Activated naive CD8-positive, alpha-beta T cell treated with anti-CD3 and anti-CD28 coated beads for 36 hours (primary cell): Measurements from ENCODE around the gene SLC35E1. TPM values are rescaled to one million over a fixed set of nuclear protein-coding genes. Genes with fewer than 3 reads are reported as not detected.

Experiments
- DNase-seq: peaks from one replicate; pipeline ENCODE4 v3.0.0; 2021
- H3K27ac Mint-ChIP-seq: one replicate; pipeline ENCODE4 v1.8.0; 2022; ENCODE audit warnings: mild to moderate bottlenecking, moderate library complexity, mixed read lengths
- H3K27me3 Mint-ChIP-seq: one replicate; pipeline ENCODE4 v1.8.0; 2022; ENCODE audit warnings: mild to moderate bottlenecking, mixed read lengths
- H3K36me3 Mint-ChIP-seq: one replicate; pipeline ENCODE4 v1.8.0; 2021; ENCODE audit warnings: mild to moderate bottlenecking, mixed read lengths
- H3K4me1 Mint-ChIP-seq: one replicate; pipeline ENCODE4 v1.8.0; 2021; ENCODE audit warnings: mixed read lengths
- H3K4me3 Mint-ChIP-seq: one replicate; pipeline ENCODE4 v1.8.0; 2022; ENCODE audit warnings: mild to moderate bottlenecking, moderate library complexity, mixed read lengths
- H3K9me3 Mint-ChIP-seq: one replicate; pipeline ENCODE4 v1.8.0; 2022; ENCODE audit warnings: mixed read lengths
- total RNA-seq, 2 experiments: library from RNA; stranded (reverse); gene quantifications; one replicate each; pipeline ENCODE4 v1.2.3, GENCODE V29; 2021

SLC35E1 gene
- total RNA-seq, 2 experiments from 2014 or later = 46.7 TPM

- Mint-ChIP-seq H3K4me3 (no peak overlapping the region), H3K9me3 (no peaks in the 10 kb centered on the region), H3K27me3 (no peaks in the 10 kb centered on the region), H3K27ac (no peak overlapping the region), H3K36me3 (peaks cover 33% of the 10 kb centered on the region), H3K4me1 (no peaks in the 10 kb centered on the region)
- no peak for DNase-seq
These were observed 40.9 kb downstream of the SLC35E1 start for GRCh38 chr19:16531380-16531669.

GRCh38 chr19:16530540-16531379, 41.5 kb downstream of the SLC35E1 start:
- no peak for DNase-seq
- no peak overlapping the region for H3K4me3 Mint-ChIP-seq
- no peaks in the 10 kb centered on the region for H3K4me1 Mint-ChIP-seq
- H3K27ac Mint-ChIP-seq = no peak overlapping the region
- H3K9me3 Mint-ChIP-seq = no peaks in the 10 kb centered on the region
- no peaks in the 10 kb centered on the region for H3K27me3 Mint-ChIP-seq
- peaks cover 30% of the 10 kb centered on the region for H3K36me3 Mint-ChIP-seq

GRCh38 chr19:16529466-16530144, 42.6 kb downstream of the SLC35E1 start:
- H3K36me3 Mint-ChIP-seq = peaks cover 27% of the 10 kb centered on the region
- no peak overlapping the region for H3K27ac Mint-ChIP-seq
- no peak for DNase-seq
- H3K9me3 Mint-ChIP-seq = no peaks in the 10 kb centered on the region
- no peaks in the 10 kb centered on the region for H3K27me3 Mint-ChIP-seq
- H3K4me1 Mint-ChIP-seq = no peaks in the 10 kb centered on the region
- no peak overlapping the region for H3K4me3 Mint-ChIP-seq

DNA sequence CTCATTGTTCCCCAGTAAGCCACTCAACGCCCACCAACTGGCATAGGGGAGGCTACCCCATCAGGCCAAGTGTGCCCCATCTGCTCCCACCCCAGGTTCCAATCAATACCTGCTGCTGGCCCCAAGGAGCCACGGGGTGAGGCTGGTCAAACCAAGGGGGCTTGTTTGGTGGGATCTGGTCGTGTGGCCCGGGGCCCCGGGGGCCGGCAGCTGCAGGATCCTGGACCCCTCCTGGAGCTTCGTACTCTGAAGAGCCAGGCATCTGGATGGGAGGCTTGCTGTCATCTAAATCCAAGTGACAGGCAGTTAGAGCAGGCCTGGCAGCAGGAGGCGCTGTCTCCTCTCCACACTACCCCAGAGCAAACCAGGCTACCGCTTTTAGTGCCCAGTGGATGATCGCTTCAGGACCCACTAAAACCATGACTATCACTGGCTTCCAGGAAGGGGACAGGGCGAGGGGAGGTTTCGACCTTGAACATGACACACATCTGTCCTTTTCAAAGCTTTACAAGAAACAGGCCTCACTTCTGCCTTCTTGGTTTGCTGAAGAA, 44.2 kb downstream of the SLC35E1 start:
- H3K4me3 Mint-ChIP-seq = no peak overlapping the region
- peaks cover 29% of the 10 kb centered on the region for H3K36me3 Mint-ChIP-seq
- peak overlapping the region; percentile 72 for H3K27ac Mint-ChIP-seq
- no peaks in the 10 kb centered on the region for H3K4me1 Mint-ChIP-seq
- no peaks in the 10 kb centered on the region for H3K27me3 Mint-ChIP-seq
- no peaks in the 10 kb centered on the region for H3K9me3 Mint-ChIP-seq
- DNase-seq = peak; percentile 24

DNA sequence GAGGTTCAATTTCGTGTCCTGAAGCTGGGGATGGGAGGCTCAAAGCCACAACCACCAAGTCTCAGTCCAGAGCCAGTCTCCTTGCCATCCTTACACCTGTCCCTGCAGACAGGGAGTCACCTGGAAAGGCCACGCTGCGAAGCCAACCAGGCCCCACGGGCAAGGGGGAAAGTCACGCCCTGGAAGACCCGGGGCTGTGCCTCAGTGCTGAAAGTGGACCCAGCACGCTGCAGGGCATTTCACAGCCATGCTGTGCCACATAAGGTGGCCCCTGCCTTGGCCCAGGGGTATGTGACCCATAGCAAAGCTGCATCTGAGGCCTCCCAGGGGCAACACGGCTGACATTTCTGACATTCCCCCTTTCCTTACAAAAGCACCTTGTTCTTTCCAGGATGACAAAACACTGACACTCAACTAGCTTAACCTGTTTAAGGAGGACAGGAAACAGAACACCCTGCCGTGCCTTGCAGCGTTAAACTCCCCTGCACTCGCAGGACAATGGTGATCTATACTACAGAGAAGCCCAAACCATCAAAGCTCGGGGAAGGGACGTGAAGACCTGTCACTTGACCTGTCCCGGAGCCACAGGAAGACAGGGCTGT, 44.8 kb downstream of the SLC35E1 start:
- Mint-ChIP-seq H3K36me3 (peaks cover 29% of the 10 kb centered on the region), H3K4me1 (no peaks in the 10 kb centered on the region), H3K9me3 (no peaks in the 10 kb centered on the region), H3K4me3 (no peak overlapping the region), H3K27ac (peak overlapping the region; percentile 5), H3K27me3 (no peaks in the 10 kb centered on the region)
- no peak for DNase-seq

DNA sequence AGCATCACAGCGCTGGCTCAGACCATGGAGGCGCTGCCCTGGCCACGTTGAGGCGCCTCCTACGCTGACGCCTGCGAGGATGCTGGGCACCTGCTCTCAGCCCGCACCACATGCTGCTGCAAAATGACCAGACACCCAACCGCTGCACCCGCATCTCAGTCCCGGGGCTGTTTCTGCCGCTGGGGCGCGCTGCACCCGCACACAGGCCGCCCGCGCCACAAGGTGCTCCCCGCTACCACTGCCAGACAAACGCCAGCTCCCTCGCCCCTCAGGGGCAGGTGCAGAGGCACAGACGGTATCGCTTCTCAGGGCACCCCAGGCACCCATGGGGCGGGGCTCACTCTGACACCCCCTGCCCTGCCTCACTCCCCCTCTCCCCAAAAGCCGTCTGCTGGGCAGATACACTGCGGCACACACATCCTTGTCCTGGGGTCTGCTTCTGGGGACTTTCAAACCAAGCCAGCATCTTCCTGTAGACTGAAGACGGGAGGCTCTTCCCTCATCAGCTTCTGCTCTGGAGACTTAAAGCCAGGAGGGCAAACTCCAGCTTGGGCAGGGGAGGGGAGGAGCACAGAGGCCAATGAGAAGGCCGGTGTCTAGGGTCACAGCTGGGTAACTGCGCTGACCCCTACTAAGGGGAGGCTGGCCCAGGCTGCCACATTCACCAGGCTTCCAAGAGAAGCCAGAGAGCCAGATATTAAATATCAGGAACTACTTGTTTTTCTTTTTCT, 46.3 kb downstream of the SLC35E1 start:
- Mint-ChIP-seq H3K27me3 (no peaks in the 10 kb centered on the region), H3K4me1 (no peaks in the 10 kb centered on the region), H3K36me3 (peaks cover 26% of the 10 kb centered on the region), H3K4me3 (no peak overlapping the region), H3K9me3 (no peaks in the 10 kb centered on the region), H3K27ac (no peak overlapping the region)
- no peak for DNase-seq

DNA sequence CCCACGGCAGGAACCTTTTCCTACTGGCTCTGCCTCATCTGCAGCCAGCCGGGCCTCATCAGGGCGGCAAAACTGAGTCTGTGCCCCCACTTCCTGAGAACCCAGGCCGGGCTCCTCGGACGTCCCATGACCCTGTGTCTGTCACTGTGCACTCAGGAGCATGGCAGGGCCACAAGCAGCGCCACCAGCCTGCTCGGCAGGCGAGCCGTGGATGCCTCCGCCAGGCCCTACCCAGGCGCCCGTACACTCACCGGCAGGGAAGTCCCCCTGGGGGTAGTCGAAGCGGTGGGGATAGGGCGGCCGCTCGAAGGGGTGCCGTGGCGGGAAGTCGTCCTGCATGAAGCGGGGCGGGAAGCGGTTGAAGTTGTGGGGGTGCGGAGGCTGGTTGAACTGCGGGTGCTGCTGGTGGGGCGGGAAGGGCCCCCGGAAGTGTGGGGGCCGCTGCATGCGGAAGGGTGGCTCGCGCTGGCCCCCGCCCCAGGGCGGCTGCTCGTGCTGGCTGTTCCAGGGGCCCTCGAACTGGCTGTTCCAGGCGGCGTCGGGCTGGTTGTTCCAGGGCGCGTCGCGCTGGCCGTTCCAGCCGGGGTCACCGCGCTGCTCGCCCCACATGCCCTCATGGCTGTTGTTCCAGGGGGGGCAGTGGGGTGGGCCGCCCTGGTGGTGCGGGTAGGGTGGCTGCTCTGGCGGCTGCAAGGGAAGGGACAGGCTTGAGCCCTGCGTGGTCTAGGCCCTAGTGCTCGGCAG, 47.1 kb downstream of the SLC35E1 start:
- H3K36me3 Mint-ChIP-seq = peaks cover 28% of the 10 kb centered on the region
- H3K4me1 Mint-ChIP-seq = no peaks in the 10 kb centered on the region
- no peaks in the 10 kb centered on the region for H3K9me3 Mint-ChIP-seq
- no peak for DNase-seq
- no peaks in the 10 kb centered on the region for H3K27me3 Mint-ChIP-seq
- no peak overlapping the region for H3K4me3 Mint-ChIP-seq
- H3K27ac Mint-ChIP-seq = no peak overlapping the region

- Mint-ChIP-seq H3K4me1 (no peaks in the 10 kb centered on the region), H3K9me3 (no peaks in the 10 kb centered on the region), H3K36me3 (peaks cover 30% of the 10 kb centered on the region), H3K27ac (no peak overlapping the region), H3K27me3 (no peaks in the 10 kb centered on the region), H3K4me3 (no peak overlapping the region)
- DNase-seq = no peak
These were observed 49.4 kb downstream of the SLC35E1 start for GRCh38 chr19:16522559-16523377.

DNA sequence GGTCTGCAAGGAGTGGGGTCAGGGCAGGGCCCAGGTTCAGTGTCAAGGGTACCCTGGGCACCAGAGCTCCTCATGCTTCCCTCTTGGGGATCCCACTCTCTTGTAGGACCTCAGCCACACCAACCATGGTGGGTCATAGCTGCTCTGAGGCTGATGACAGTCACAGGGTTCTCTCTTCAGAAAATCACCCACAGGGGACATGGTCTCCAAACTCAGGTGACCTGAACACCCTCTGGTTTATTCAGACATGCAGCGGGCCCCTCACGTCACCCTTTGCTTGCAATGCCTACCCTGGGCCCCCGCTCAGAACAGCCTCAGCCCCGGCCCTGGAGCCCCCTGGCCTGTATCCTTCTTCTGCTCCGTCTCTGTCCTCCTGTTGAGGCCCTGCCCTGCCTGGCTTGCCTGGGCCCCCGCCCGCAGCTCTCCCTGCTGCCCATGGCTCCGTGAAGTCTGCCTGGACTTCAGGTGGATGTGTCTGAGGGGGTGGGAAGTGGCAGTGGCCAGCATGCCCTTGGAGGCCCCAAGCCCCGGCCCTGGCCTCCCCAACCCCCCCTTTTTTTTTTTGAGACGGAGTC, 50.4 kb downstream of the SLC35E1 start:
- DNase-seq = no peak
- Mint-ChIP-seq H3K27me3 (no peaks in the 10 kb centered on the region), H3K27ac (no peak overlapping the region), H3K4me1 (no peaks in the 10 kb centered on the region), H3K4me3 (no peak overlapping the region), H3K9me3 (no peaks in the 10 kb centered on the region), H3K36me3 (peaks cover 26% of the 10 kb centered on the region)

DNA sequence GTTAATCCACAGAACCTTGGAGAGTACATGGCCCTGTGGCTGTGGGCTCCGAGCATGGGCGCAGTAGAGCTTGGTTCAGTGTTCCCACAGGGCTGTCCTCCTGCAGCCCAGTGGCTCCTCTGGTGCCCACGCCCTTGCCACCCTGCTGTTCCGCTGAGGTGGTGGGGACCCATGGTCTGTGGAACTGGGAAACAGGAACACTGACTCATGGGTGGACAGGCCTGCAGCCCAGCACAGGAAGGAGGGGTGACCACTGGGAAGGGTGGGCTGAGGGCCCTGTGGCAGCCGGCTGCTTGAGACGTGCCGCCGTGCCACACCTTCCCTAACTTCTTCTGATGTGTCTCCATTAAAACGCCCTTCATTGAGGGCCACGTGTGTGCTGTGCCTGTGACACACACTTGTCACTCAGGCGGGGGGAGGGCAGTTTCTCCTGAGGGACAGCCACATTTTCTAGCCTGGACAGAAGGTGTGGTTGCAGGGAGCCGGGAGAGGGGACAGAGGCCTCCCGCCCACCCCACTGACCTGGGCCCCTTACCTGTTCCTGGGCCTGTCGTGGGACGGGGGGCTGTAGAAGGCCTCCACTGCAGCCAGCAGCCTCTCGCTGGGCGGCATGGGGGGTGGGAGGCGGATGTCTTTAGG, 51.1 kb downstream of the SLC35E1 start:
- no peak for DNase-seq
- H3K9me3 Mint-ChIP-seq = no peaks in the 10 kb centered on the region
- H3K27ac Mint-ChIP-seq = no peak overlapping the region
- H3K36me3 Mint-ChIP-seq = peaks cover 26% of the 10 kb centered on the region
- H3K4me1 Mint-ChIP-seq = no peaks in the 10 kb centered on the region
- H3K27me3 Mint-ChIP-seq = no peaks in the 10 kb centered on the region
- no peak overlapping the region for H3K4me3 Mint-ChIP-seq

DNA sequence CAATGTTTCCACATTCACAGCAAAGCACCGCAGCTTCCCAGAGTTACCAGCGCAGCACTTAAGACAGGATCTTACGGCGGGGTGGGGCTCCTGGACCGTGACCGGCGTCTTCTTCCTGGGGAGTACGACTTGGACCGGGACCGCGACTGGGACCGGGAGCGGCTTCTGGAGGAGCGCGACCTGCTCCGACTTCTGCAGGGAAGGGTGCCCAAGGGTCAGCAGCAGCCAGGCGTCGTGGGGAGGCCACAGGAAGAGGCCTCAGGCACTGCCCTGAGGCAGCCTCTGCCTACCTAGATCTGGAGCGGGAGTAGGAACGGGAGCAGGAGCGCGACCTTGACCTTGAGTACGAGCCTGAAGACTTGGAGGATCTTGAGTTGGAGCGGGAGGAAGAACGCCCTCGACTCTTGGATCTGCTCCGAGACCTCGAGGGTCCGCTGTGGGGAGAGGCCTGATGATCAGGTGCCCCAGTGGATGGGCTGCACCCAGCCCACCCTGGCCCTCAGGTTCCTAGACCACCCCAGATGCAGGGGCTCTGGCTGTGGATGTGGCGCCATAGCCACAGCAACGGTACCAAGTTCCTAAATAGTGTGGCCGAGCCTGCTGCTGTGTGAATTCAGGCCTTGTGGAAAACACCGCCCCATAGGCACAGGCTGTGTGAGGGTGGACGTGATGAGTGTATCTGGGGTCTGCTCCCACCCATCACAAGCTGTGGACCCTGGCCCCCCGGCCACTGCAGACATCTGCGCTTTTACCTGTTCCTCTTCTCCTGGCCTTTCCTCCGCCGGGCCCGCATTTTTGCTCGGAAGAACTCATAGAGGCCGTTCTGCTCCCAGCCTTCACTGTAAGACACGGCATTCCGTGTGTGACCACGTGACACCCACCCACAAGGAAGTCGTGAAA, 51.9 kb downstream of the SLC35E1 start:
- Mint-ChIP-seq H3K27ac (no peak overlapping the region), H3K9me3 (no peaks in the 10 kb centered on the region), H3K36me3 (peaks cover 26% of the 10 kb centered on the region), H3K4me1 (no peaks in the 10 kb centered on the region), H3K4me3 (no peak overlapping the region), H3K27me3 (no peaks in the 10 kb centered on the region)
- no peak for DNase-seq

DNA sequence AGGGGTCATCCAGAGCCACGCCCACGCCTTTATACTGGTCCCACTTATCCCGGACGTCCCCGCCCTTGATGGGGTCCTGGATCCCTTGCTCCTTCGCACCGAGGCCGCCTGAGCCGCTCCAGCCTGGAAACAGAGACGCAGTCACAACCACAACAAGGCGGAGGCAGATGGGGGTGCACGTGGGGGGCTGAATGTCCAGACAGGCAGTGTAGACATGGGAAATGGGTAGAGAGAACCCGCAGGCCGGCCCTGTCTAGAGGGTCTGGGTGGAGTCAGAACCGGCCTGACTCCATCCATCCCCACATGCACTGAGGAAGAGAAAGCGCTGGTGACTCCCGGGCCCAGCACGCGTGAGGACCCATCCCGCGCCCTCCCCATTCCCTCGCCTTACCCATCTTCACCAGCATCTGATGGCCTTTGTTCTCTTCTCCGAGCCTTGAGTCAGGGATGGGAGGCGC, 53.0 kb downstream of the SLC35E1 start:
- H3K9me3 Mint-ChIP-seq = no peaks in the 10 kb centered on the region
- no peak for DNase-seq
- no peak overlapping the region for H3K27ac Mint-ChIP-seq
- no peaks in the 10 kb centered on the region for H3K27me3 Mint-ChIP-seq
- no peaks in the 10 kb centered on the region for H3K4me1 Mint-ChIP-seq
- no peak overlapping the region for H3K4me3 Mint-ChIP-seq
- H3K36me3 Mint-ChIP-seq = peaks cover 26% of the 10 kb centered on the region
